Measurements from ENCODE around the gene CBR3.

GRCh38 chr21:36103434-36103833 is 31.4 kb upstream of the CBR3 start:
- TF ChIP-seq CTCF (conservative IDR thresholded peaks at IDR 0.05; ENCODE audit: low read depth in 2 of 2) (no peak), POLR2AphosphoS5 (IDR thresholded peaks at IDR 0.05; ENCODE audit: low read depth) (no peak), EZH2 (IDR thresholded peaks at IDR 0.05; ENCODE audit: low read depth, unreplicated experiment) (no peak), REST (IDR thresholded peaks at IDR 0.05; ENCODE audit: unreplicated experiment) (no peak), EZH2phosphoT487 (IDR thresholded peaks at IDR 0.05; ENCODE audit: unreplicated experiment) (no peak), CREB1 (CRISPR knock-in tag; IDR thresholded peaks at IDR 0.05; ENCODE audit: low read depth) (no peak), ETS1 (IDR thresholded peaks at IDR 0.05) (no peak), ZNF331 (CRISPR knock-in tag; IDR thresholded peaks at IDR 0.05; ENCODE audit: low read depth) (no peak)

All from GM23338 (cell line).